Sciatic nerve (tissue), 2 donors: ENCODE data around the gene ARID1B. TPM values are rescaled to one million over a fixed set of nuclear protein-coding genes. Genes with fewer than 3 reads are reported as not detected.
A peak's percentile ranks its signal among the peaks of the same experiment; 100 is the strongest.

Source experiments
- ATAC-seq: fragments of 200-7000 bp; cut with Tn5 transposase; one replicate; pipeline ENCODE4 v1.9.1; 2020; ENCODE audit warnings: mild to moderate bottlenecking, moderate library complexity
- DNase-seq: peaks from one replicate; pipeline ENCODE4 v3.0.0-alpha.2; 2020; ENCODE audit warnings: low spot score
- intact Hi-C: fragments of 100-400 bp; cut with DNase I; formaldehyde crosslinking; loops from one replicate; pipeline ENCODE4 v1.14.2; 2022
- total RNA-seq: library from RNA; stranded (reverse); fragmentation: NEBNext Ultra II Directional; extraction: Animal tissue kit (Norgen Biotek cat#: 25700); gene quantifications from one replicate; pipeline ENCODE4 v1.2.1, GENCODE V29; 2021
- donor health status: DM: no; HTN: no; CAD: no.
- donor health status: DM: no; HTN: no; CAD: no.

Gene ARID1B
- total RNA-seq, 1 donor from 2014 or later: 142 TPM

DNA sequence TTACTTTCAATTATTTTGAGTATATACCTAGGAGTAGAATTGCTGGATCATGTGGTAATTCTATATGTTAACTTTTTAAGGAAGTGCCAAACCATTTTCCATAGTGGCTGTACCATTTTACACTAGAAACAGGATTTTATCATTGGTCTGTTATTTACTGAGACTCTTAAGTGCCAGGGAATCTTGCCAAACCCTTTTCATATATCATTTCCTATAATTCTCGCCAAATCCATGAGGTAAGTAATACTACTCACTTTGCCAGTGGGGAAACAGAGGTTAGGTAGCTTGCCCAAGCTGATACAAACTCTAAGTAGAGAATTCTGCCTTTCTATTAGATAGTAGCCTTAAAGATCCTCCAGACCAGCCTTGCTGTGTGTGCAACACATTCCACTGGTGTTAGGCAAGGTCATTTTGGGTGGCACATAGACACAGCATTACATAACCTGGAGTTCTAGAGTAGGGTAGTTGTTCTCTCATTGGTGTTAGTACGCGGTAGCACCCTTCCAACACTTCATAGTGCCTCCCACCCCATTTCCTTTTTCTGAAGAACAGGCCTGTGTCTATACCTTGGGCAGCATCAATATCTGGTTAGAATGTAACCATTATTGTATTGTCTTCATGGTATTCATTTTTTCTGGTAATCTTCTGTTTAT lies 65.5 kb downstream of the ARID1B start:
- ATAC-seq (no peak), DNase-seq (no peak)
- intact Hi-C loops: no loop called here

- no peak for DNase-seq
- peak; percentile 12 for ATAC-seq
- intact Hi-C loops: no loop called here
Measured at GRCh38 chr6:156844089-156844488, 66.9 kb downstream of the ARID1B start.

DNA sequence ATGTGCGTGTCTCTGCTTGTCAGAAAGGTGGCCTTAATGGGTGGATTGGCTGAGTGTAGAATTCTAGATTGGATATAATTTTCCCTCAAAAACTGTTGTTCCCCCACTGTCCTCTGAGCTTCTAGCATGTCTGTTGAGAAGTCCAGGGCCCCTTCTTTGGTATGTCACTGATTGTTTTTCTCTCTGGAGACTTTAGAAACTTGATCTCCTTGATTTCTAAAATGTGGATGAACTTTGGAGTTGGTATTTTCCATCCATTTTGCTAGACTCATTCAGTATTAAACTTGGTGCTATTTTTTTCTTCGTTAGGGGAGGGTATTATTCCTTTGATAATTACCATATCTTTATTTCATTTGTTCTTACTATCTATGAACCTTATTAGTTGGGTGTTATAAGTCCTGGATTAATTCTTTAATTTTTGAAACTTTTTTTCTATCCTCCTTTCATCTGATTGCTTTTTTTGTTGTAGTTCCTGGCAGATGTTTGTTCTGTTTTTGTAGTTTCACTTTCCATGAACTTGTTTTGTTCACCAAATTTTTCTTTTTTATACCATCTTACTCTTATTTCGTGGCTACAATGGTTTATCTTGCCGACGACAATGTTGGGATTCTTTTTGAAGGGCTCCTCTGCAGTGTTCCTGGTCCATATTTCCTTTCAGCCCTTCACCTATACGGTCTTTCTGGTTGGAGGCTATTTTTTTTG lies 68.4 kb downstream of the ARID1B start:
- no peak for ATAC-seq
- intact Hi-C loops: no loop called here

GRCh38 chr6:156846845-156847599 lies 69.8 kb downstream of the ARID1B start:
- intact Hi-C loops: no loop called here
- DNase-seq (no peak), ATAC-seq (no peak)

More for the DNA sequence above, 68.4 kb downstream of the ARID1B start:
- no peak for DNase-seq

GRCh38 chr6:156848123-156848522 lies 70.9 kb downstream of the ARID1B start:
- intact Hi-C loops: no loop called here
- DNase-seq (no peak), ATAC-seq (no peak)

- peak; percentile 51 for ATAC-seq
- intact Hi-C loops: no loop called here
- DNase-seq: no peak
Measured at GRCh38 chr6:156848533-156848932, 71.4 kb downstream of the ARID1B start.

DNA sequence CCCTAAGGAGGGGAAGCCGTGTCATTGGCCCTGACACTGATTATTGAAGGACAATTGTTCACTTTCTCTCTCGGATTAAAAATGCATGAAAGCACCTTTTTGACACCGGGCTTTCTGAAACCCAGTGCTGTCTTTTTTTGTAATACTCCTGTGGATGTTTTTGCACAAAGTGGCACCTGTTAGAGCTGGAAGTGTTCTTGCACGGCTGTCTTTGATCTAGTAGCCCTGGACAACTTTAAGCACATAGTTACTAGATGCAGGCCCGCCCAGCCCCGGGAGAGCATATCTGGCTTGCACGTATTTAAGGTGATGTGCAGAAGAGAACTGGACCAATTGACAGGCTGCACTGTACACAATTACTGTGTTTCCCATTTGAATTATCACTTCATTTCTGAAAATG lies 72.6 kb downstream of the ARID1B start:
- ATAC-seq: no peak
- intact Hi-C loops: no loop called here
- no peak for DNase-seq

- no peak for DNase-seq
- intact Hi-C loops: no loop called here
- no peak for ATAC-seq
Measured at GRCh38 chr6:156850353-156850752, 73.2 kb downstream of the ARID1B start.

GRCh38 chr6:156851454-156851921 lies 74.3 kb downstream of the ARID1B start:
- no peak for ATAC-seq
- intact Hi-C loops: no loop called here

GRCh38 chr6:156852147-156852857 lies 75.1 kb downstream of the ARID1B start:
- DNase-seq (no peak), ATAC-seq (no peak)
- intact Hi-C loops: no loop called here

More at GRCh38 chr6:156851454-156851921, 74.3 kb downstream of the ARID1B start:
- DNase-seq: no peak

- ATAC-seq (no peak), DNase-seq (no peak)
- intact Hi-C loops: no loop called here
Measured at GRCh38 chr6:156852858-156853216, 75.7 kb downstream of the ARID1B start.

DNA sequence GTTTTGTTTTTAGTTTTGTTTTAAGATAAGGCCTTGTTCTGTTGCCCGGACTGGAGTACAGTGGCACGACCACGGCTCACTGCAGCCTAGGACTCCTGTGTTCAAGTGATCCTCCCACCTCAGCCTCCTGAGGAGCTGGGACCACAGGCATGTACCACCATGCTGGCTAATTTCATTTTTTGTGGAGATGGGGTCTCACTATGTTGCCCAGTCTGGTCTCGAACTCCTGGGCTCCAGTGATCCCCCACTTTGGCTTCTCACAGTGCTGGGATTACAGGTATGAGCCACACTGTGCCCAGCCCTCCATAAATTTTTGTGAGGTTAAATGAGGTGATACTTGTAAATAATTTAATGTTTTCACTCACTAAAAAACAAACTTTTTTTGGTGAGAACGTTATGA lies 76.6 kb downstream of the ARID1B start:
- intact Hi-C loops: no loop called here
- DNase-seq: no peak
- ATAC-seq: no peak

DNA sequence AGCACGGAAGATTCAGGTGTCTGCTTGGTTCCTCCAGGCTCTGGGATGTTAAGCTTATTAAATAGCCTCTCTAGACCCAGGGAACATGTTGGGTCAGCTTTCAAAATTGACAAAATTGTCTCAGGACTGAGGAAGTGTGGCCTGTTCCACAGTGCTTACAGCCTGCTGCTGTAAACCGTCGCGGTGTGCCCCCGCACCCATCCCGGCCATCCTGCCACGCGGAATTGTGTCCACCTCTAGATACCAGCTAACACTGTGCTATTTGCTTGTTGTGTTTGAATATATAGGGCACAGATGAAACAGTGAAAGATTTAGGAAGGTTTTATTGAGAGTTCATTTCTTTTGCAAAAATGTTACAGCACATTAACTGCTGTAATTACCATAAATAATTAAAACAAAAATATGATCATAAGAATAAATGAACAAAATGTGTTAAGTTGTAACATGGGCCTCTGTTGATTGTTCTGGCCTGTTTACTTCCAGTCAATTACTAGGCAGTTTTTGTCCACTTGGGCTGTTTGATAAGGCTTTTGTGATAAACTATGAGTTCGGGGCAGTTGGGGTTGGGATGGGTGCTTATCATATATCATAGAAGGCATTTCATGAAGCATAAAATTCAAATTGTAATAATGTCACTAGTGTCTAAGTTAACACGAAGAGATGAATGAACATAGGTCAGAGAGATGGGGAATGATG lies 77.4 kb downstream of the ARID1B start:
- ATAC-seq (no peak), DNase-seq (no peak)
- intact Hi-C loops: no loop called here

DNA sequence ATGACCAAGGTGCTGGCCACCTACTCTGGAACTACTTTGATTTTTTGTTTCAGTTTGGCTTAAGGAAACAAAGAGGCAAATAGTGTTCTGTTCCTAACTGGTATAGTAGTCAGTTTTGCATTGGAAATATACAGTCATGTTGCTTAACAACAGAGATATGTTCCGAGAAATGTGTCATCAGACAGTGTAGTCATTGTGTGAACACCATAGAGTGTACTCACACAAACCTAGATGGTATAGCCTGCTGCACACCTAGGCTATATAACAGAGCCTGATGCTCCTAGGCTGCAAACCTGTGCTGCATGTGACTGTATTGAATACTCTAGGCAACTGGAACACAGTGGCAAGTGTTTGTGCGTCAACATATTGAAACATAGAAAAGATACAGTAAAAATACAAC lies 80.4 kb downstream of the ARID1B start:
- intact Hi-C loops: no loop called here
- ATAC-seq: no peak
- no peak for DNase-seq

DNA sequence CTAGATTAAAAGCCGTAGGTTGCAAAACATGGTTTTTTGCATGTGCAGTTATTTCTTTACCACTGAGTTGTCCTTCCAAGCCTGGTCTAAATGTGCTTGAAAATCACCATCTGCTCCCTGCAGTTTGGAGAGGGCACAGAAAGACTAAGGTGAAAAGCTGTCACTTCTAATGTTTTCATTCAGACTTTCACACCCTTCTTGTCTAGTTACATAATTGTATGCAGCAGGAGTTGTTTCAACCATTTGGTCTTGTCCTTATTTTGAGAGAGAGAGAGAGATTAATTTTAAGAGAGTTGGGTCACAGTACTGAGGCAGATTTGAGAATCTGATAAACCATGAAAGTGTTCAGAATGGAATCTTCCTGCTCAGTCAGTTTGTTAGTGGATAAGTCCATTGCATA lies 82.5 kb downstream of the ARID1B start:
- intact Hi-C loops: no loop called here
- ATAC-seq (no peak), DNase-seq (no peak)

DNA sequence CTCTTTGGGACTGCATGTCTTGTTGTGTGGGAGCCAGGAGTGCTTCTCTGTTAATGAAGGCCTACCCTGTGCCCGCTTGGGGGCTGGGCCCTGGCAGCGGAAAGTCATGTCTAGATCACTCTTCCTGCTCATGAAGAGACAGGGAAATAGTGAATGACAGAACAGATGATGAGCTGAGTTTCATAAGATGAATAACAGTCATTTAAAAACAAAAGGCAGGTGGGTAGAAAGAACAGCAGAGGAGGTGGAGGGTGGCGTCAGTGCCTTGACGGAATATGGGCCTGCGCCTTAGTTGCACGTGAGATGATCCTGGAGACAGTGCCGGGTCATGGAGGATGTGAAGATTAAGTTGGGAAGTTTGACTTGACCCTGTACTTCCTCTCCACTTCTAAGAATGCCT lies 85.5 kb downstream of the ARID1B start:
- intact Hi-C loops: no loop called here
- no peak for DNase-seq
- ATAC-seq: no peak

DNA sequence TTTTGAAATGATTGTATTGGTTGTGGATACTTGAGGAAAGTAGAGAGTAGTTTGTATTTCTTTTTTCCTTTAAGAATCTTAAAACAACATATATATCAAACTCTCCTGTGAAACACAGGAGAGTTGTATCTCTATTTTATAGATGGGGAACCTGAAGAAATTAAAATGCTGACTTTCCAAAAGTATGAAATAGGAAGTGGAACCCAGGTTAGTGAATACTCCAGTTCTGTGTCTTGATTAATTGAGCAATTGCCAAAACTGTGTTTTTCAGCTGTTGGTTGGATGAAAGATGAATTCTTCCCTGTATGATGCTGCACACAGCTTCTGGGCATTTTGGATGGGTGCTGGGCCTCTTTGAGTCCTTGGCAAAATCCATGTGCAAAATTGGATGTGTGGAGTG lies 86.3 kb downstream of the ARID1B start:
- DNase-seq (no peak), ATAC-seq (no peak)
- intact Hi-C loops: no loop called here

- intact Hi-C loops: no loop called here
- no peak for DNase-seq
- no peak for ATAC-seq
Measured at GRCh38 chr6:156864557-156864956, 87.4 kb downstream of the ARID1B start.

- intact Hi-C loops: no loop called here
- no peak for DNase-seq
- ATAC-seq: no peak
Measured at GRCh38 chr6:156865019-156865629, 87.9 kb downstream of the ARID1B start.
